DND-41 (cell line): ENCODE results near the gene MXD1.

Source experiments
- ATAC-seq: fragments of 200-7000 bp; cut with Tn5 transposase; 3 replicates; pipeline ENCODE4 v1.9.1; 2021; ENCODE audit warnings: low read depth; ENCODE audit not compliant: insufficient read depth
- DNase-seq: peaks from one replicate; pipeline ENCODE4 v3.0.0-alpha.2; 2020
- H2AFZ ChIP-seq: 2 replicates; pipeline ENCODE4 v1.6.0; 2012; ENCODE audit warnings: low read depth, low read length
- H3K27ac ChIP-seq: 2 replicates; pipeline ENCODE4 v1.5.1; 2012; ENCODE audit warnings: low read length, inconsistent platforms
- H3K27me3 ChIP-seq: fragments of 200-600 bp; sonication (generic); 2 replicates; pipeline ENCODE4 v1.6.0; 2012; ENCODE audit warnings: low read length, mild to moderate bottlenecking, inconsistent platforms; ENCODE audit not compliant: insufficient read depth, poor library complexity
- H3K36me3 ChIP-seq: 2 replicates; pipeline ENCODE4 v1.5.1; 2012; ENCODE audit warnings: low read length, inconsistent platforms; ENCODE audit not compliant: insufficient read depth
- H3K4me1 ChIP-seq: 2 replicates; pipeline ENCODE4 v1.5.1; 2012; ENCODE audit warnings: mild to moderate bottlenecking, low read length; ENCODE audit not compliant: insufficient read depth
- H3K4me2 ChIP-seq: 2 replicates; pipeline ENCODE4 v1.6.0; 2012; ENCODE audit warnings: mild to moderate bottlenecking, moderate library complexity, low read length, inconsistent platforms; ENCODE audit not compliant: insufficient read depth
- H3K4me3 ChIP-seq, 2 experiments: fragments of 200-600 bp in 1 of 2; shearing (Covaris generic) in 1 of 2; 2 replicates each; pipeline ENCODE4 v1.5.1; 2012 to 2016; ENCODE audit warnings: inconsistent platforms in 2 of 2, low read length in 2 of 2, mild to moderate bottlenecking in 2 of 2, low read depth in 1 of 2, moderate library complexity in 1 of 2
- H3K79me2 ChIP-seq: 2 replicates; pipeline ENCODE4 v1.6.0; 2012; ENCODE audit warnings: low read length, inconsistent platforms; ENCODE audit not compliant: insufficient read depth
- H3K9ac ChIP-seq: 2 replicates; pipeline ENCODE4 v1.6.0; 2012; ENCODE audit warnings: low read depth, mild to moderate bottlenecking, inconsistent platforms, low read length, moderate library complexity
- H3K9me3 ChIP-seq: 2 replicates; pipeline ENCODE4 v1.5.1; 2012; ENCODE audit warnings: low read length, moderate library complexity, mild to moderate bottlenecking, inconsistent platforms; ENCODE audit not compliant: insufficient read depth, severe bottlenecking
- H4K20me1 ChIP-seq: 2 replicates; pipeline ENCODE4 v1.6.0; 2012; ENCODE audit warnings: low read length; ENCODE audit not compliant: insufficient read depth
- CTCF ChIP-seq: IDR thresholded peaks from 2 replicates; pipeline ENCODE4 v1.5.1; 2012; ENCODE audit warnings: borderline replicate concordance, low read length, moderate library complexity, mild to moderate bottlenecking; ENCODE audit not compliant: poor library complexity, severe bottlenecking; ENCODE audit errors: extremely low read depth
- EZH2 ChIP-seq: IDR thresholded peaks from 3 replicates; pipeline ENCODE4 v1.6.1; 2012; ENCODE audit warnings: borderline replicate concordance, low read depth, mild to moderate bottlenecking, moderate library complexity, low read length, inconsistent platforms; ENCODE audit not compliant: severe bottlenecking

Gene MXD1

GRCh38 chr2:69965756-69966445 lies 51.0 kb downstream of the MXD1 start:
- H4K20me1 ChIP-seq, result no peaks in the 10 kb centered on the region
- ATAC-seq (no peak), DNase-seq (no peak)
- H3K9me3 ChIP-seq, result no peaks in the 10 kb centered on the region
- H3K36me3 ChIP-seq, result no peaks in the 10 kb centered on the region
- no peaks in the 10 kb centered on the region for H3K79me2 ChIP-seq
- no peak overlapping the region for H3K9ac ChIP-seq
- H3K27ac ChIP-seq, result no peak overlapping the region
- no peak overlapping the region for H3K4me2 ChIP-seq
- no peak overlapping the region for H2AFZ ChIP-seq
- no peaks in the 10 kb centered on the region for H3K27me3 ChIP-seq
- H3K4me3 ChIP-seq, result no peak overlapping the region
- TF ChIP-seq CTCF (no peak), EZH2 (no peak)
- H3K4me1 ChIP-seq, result no peaks in the 10 kb centered on the region

GRCh38 chr2:69966496-69966895 lies 51.6 kb downstream of the MXD1 start:
- Histone ChIP-seq H4K20me1 (no peaks in the 10 kb centered on the region), H3K9ac (no peak overlapping the region), H3K4me3 (no peak overlapping the region), H3K4me1 (no peaks in the 10 kb centered on the region), H3K4me2 (no peak overlapping the region), H3K27me3 (no peaks in the 10 kb centered on the region), H2AFZ (no peak overlapping the region), H3K27ac (no peak overlapping the region), H3K36me3 (no peaks in the 10 kb centered on the region), H3K79me2 (no peaks in the 10 kb centered on the region), H3K9me3 (no peaks in the 10 kb centered on the region)
- no peak for TF ChIP-seq CTCF
- no peak for TF ChIP-seq EZH2
- DNase-seq, result no peak
- ATAC-seq, result no peak

- H3K27me3 ChIP-seq, result no peaks in the 10 kb centered on the region
- no peaks in the 10 kb centered on the region for H3K4me1 ChIP-seq
- no peak overlapping the region for H3K4me3 ChIP-seq
- TF ChIP-seq EZH2 (no peak), CTCF (no peak)
- no peak overlapping the region for H3K4me2 ChIP-seq
- no peak for ATAC-seq
- no peaks in the 10 kb centered on the region for H3K9me3 ChIP-seq
- no peak for DNase-seq
- no peak overlapping the region for H2AFZ ChIP-seq
- no peaks in the 10 kb centered on the region for H4K20me1 ChIP-seq
- H3K36me3 ChIP-seq, result no peaks in the 10 kb centered on the region
- H3K27ac ChIP-seq, result no peak overlapping the region
- no peak overlapping the region for H3K9ac ChIP-seq
- no peaks in the 10 kb centered on the region for H3K79me2 ChIP-seq
Observed at GRCh38 chr2:69968609-69969008, 53.7 kb downstream of the MXD1 start.
